ENCODE measurements around the gene CA7.

CA7 gene

DNA sequence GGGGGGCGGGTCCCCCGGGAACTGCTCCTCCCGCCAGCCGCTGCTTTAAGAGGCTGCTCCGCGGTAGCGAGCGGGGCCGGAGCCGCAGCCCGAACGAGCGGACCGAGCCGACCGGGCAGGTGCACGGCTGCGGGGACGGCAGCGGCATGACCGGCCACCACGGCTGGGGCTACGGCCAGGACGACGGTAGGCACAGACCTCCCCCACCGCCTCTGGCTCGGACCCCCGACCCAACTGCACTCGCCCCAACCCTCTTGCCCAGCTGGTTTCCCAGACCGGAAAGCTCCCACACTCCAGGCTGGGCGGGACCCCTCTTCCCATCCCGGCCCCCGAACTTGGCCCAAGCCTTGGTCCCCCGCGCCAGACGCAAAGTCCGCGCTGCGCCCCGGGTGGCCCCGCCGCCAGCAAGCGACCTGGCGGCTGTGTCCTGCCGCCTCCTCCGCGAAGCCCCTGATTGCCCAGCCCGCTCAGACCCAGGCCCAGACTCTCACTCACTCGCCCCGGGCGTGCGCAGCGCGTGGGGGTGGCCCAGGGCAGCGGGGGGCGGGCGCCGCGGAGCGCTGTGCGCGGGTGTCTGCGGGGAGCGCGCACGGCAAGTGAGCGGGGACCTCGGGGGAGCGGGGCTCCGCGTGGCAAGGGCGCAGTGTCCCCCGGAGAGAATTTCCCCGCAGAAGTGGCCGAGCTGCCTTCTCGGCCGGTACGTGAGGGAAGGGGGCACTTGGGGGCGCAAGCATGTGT, at the start of gene CA7:
TSS of gene CA7 (plus strand) at position 73 of the 738 bp plus-strand sequence. CDS start at position 147, 74 bp downstream.
- no peak for DNase-seq (ENCODE audit: low spot score)

DNA sequence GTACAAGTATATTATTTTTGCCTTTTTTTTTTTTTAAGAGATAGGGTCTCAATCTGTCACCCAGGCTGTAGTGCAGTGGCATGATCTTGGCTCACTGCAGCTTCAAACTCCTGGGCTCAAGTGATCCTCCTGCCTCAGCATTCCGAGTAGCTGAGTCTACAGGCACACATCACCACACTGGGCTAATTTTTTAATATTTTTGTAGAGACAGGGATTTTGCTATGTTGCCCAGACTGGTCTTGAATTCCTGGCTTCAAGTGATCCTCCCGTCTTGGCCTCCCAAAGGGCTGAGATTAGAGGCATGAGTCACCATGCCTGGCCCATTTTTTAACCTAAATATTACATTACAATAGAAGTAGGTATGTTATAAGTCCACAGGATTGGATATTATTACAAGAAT, 46.1 kb upstream of the CA7 start:
- DNase-seq (ENCODE audit: low spot score), result no peak

DNA sequence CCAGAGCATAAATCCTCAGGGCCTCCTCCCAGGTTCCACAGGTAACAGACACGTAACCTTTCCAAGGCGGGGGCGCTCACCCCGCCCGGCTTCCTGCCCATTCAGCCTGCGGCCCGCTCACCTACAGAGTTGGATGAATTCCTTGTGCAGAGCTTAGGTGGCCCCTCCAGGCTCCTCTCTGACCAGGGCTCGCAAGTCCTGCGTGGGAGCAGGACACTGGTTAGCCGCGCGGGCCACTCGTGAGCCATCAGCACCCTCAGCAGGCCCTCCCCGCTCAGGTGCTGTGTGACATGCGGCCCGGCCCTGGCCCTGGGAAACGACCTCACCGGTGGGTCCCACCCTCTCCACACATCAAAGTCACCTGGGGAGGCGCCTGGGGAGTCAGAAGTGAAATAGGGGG, 43.4 kb upstream of the CA7 start:
- no peak for DNase-seq (ENCODE audit: low spot score)

DNA sequence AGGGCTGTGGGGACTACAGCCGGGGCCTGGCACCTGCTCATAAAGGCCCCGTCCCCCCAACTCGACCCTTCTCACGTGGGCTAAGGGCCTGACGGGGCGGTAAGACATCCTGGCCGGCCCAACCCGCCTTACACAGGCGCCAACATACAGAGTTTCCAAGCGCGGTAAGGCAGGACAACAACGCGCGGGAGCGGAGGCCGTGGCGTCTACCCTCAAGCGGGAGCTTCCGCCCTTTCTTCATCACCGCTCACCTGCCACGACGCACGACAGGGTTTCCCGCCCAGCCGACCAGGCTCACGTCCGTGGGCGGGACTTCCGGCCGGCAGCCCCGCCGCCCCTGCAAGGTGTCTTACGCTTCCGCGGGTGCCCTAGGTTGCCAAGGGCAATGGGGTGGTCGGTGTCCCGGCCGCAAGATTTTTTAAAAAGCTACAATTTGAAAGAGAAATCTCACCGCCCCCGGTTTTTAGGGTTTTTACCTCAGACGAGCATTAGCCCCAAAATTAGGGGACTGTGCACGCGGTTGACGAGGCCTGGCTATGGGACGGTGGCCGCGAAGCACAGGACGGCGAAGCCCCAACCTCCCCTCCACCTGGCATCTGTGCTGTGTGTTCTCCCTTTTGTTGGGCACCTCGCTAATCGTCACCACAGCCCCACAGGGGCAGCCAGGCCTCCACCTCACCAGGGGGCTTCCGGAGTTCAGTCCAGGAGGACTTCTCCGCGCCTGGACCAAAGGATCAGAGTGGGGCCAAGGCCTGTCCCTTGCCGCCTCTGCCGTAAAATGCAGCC, 42.7 kb upstream of the CA7 start, which contains the start of gene TERB1:
TSS of gene TERB1 (minus strand) at position 265 of the 786 bp plus-strand sequence. CDS start 4,786 bp downstream, outside the sequence.
- no peak for DNase-seq (ENCODE audit: low spot score)

DNA sequence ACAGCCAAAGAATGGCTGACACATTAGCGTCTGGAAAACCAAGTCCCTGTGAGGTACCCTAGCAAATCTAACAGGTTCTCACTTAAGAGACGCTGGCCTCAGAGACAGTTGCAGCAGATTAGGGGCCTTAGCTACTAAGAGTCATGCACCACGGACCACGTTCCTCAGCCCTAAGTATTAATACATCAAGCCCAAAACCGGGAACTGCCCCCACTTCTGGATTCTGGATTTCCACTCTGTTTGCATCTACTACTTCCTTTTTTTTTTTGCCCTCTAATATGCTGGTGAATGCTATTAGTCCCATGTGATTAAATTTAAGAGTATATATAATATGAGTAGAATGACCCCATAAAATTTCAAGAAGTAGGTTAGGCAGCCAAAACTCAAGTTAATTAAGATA, 42.1 kb upstream of the CA7 start:
- no peak for DNase-seq (ENCODE audit: low spot score)

DNA sequence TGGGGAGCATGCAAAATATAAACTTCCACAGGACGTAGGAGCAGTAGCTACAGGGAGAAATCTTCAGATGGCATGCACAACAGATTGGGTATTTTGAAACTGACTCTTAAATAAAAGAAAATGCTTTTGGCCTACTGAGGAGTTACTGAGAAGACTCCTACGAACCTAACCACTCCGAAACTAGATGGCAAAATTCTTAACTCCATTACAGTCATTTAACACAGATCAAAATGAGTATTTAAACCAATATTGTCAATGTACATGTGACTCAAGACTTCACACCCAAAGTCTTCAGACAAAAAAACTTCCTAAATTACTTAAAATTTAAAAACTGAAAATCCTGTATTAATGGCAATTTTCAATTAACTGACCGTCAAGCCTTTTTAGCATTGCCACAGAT, 34.4 kb upstream of the CA7 start:
- no peak for DNase-seq (ENCODE audit: low spot score)

DNA sequence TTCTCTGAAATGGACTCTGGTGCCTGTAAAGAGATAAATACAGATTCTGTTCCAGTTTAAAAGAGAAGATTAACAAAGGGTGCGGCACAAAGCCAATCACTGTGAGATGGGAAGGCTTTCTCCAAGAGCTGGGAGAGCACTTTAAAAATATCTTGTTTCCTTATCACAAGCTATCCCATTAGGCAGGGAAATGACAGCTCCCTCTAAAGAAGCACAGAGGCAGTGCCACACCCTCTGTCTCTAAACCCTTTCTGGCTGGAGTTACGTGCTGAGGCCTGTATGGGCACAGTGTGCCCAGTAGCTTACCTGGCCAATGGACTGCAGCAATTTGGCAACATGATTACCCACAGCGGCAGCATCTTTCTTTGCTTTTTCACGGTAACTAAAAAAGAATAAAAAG, 33.8 kb upstream of the CA7 start:
- DNase-seq (ENCODE audit: low spot score), result no peak

DNA sequence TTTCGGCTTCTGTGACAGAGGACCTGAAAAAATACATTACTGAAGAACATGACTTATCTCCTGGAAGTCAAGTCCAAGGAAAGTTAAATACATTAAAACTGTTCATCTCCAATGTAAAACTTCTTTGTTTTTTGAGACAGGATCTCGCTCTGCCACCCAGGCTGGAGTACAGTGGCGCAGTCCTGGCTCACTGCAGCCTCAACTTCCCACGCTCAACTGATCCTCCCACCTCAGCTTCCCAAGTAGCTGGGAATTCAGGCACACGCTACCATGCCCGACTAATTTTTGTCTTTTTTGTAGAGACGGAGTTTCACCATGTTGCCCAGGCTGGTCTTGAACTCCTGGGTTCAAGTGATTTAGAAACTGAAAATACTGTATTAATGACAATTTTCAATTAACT, 33.2 kb upstream of the CA7 start:
- no peak for DNase-seq (ENCODE audit: low spot score)

DNA sequence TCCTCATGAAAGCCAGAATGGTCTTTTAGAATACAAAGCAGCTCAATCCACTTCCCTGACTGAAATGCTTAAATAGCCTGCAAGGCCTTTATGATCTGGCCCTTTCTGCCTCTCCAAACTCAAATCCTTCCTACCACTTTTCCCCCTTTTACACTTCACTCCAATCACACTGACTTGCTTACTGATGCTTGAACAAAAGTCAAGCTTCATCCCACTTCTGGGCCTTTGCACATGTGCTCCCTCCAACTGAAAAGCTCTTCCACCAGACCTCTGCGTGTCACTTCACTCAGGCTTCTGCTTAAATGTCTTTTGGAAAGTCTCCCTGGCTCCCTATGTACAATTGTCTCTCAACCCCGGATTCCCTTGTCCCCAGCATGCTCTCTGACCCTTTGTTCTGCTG, 29.5 kb upstream of the CA7 start:
- DNase-seq (ENCODE audit: low spot score), result no peak

DNA sequence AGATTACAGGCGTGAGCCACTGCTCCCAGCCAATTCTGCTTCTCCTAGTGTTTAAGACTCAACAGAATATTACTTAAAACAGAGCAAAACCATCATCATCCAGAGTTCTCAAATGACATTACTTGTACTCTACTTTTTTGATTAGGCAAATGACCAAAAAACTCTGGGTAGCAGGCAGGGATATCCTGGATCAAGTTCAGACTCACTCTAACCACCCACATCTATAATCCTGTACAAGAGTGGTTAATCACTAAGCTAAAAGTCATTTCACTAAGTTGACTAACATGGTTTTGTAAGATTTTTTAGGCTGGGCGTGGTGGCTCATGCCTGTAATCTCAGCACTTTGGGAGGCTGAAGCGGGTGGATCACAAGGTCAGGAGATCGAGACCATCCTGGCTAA, 20.2 kb upstream of the CA7 start:
- DNase-seq (ENCODE audit: low spot score), result no peak

DNA sequence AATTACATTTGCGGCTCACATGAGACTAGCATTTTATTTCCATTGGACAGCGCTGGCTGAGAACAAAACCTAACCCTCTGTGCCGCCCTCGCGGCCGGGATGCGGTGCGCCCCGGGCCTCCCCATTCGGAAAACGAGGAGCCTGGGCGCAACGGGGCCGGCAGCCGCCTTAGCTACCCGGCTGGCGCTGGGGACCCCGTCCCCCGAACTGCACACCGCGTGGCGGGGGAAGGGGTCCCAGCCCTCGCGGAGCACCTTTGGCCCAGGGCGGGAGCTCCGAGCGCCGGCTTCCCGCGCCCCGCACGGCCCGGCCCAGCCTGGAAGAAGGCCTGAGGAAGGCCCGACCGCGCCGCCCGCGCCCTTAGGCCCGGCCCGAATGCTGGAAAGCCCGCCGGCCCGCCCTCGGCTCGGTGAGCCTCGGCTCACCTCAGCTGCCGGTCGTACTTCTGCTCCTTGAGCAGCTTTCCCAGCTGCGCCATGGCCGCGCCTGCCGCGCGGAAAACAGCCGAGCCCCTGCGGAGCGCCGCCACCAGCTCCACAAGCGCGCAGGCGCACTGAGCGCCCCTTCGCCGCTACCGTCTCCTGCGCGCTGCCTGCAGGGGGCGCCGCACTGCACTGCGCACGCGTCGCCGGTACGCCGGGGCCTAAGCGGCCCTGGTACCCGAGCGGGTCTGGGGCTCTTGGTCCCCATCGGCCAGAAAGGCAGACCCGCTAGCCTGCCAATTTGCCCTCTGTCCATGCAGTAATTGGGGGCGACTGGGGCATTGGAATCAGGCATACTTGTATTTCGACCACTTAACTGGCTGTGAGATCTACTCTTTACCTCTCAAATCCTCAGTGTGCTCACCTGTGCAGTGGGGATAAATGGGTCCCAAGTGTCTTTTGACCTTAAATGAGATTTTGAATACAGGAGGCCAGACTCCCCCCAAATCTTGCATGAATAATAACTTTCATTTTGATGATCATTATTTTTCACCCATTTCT, 13.5 kb upstream of the CA7 start, which contains the start of gene NAE1:
TSS of gene NAE1 (minus strand) at position 555 of the 983 bp plus-strand sequence. CDS start at position 478, 77 bp downstream.
- DNase-seq (ENCODE audit: low spot score), result peak; percentile 95

DNA sequence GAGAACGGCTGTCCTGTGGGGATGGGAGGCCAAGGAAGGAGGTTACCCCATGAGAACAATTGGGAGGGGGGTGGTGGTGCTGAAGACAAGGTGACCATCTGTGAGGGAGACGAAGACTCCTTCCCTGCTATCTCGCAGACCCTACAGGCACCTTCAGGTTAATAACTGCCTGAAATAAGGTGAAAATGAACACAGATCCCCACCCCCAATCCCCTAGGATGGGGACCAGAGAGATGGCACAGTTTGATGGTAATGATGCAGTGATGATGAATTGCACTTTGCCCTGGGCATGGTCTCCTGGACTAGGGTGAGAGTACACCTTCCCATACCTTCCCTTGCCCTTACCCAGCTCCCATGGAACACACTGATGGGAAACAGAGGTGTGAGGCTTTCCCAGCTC, 12.0 kb upstream of the CA7 start:
- DNase-seq (ENCODE audit: low spot score), result no peak

DNA sequence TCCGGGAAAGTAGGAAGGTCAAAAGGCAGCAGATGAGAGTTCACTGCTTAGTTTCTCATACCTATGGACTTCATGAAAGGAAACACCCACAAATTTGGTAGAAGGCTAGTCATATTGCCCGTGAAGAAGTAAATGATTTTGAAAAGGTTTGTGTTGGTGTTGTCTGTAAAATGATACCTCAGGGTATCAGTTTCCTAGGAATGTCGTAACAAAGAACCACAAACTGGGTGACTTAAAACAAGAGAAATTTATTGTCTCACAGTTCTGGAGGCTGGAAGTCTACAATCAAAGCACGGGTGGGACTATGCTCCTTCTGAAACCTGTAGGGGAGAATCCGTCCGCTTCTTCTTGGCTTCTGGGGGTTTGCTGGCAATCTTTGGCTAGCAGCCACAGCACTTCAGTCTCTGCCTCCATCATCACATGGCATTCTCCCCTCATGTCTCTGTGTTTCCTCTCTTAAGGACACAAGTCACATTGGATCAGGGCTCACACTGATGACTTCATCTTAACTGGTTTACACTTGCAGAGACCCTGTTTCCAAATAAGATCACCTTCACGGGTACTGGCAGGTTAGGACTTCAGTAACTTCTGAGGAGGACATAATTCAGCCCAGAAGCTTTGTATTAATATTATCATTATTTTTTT, 11.4 kb upstream of the CA7 start:
- DNase-seq (ENCODE audit: low spot score), result no peak

DNA sequence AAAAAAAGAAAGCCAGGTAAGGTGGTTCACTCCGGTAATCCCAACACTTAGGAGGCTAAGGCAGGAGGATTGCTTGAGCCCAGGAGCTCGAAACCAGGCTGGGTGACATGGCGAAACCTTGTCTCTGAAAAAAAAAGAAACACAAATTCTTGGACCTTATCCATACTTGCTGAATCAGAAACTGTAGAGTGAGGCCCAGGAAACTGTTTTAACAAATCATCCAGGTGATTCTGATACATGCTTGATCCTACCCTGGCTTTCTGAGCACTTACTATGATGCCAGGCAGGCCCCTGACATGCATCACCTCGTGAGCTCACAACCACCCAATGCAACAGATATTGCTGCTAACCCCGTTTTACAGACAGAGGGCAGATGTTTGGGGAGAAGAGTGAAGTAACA, 9.5 kb upstream of the CA7 start:
- no peak for DNase-seq (ENCODE audit: low spot score)

DNA sequence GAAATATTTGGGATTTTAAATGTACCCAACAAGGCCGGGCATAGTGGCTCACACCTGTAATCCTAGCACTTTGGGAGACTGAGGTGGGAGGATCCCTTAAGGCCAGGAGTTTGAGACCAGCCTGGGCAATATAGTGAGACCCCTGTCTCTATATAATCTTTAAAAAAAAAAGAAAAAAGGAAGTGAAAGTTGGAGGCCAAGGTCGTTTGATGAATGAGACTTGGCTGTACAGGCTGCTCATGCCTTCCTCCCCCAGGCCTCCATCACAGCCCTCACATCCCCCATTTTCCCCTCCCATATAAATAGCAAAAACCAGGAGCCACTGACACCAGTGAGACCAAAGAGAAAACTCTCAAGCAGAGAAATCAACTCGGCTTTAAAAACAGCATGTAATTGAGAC, 3.3 kb upstream of the CA7 start:
- DNase-seq (ENCODE audit: low spot score), result no peak

DNA sequence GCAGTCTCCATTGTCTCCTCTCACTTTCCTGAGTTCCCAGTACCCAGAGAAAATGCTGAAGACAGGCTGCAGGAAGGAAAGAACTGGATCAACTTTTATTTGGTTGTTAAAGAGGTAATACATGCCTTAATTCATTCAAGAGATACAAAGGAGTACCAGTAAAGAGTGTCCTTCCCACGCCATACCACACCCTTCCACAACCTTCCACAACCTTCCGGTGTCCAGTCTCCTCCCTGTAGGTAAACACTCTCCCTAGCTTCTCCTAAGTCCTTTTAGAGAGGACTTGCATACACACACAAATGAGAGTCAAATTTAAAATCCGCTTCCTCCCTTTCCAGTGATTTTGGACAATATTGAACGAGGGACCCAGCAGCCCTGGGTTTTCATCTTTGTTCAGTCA, 2.8 kb upstream of the CA7 start:
- DNase-seq (ENCODE audit: low spot score), result no peak

DNA sequence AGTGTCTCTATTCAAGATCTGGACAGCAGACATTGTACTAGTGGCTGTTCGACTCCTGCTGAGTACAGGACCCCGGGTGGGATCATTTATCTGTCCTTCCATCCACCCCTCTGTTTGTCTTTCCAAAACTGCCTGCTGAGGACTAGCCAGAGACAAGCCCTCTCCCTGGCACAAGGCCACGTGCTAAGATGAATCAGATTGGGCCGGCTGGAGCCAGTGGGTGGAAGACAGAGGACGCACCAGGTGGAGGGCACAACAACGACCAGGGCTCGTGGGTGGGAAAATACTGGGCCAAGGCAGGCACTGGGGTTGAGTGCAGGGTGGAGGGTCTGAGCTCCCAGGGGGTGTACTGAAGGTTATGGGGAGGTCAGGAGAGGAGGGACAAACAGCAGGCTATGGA, 1.4 kb upstream of the CA7 start:
- DNase-seq (ENCODE audit: low spot score), result no peak

DNA sequence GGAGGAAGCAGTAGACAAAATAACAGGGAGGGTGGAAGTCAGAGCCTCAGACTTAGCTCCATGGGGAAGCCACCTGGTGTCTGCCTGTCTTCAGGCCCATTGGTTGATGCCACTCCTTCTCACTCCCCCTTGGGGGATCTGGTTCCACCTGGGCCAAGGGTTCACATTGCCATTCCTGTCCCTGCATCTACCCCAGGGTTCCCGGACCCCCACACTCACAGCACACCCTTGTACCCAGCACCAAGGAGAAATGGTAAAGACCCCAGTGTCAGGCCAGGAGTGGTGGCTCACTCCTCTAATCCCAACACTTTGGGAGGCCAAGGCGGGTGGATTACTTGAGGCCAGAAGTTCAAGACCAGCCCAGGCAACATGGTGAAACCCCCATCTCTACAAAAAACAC, 1.0 kb upstream of the CA7 start:
- DNase-seq (ENCODE audit: low spot score), result no peak

DNA sequence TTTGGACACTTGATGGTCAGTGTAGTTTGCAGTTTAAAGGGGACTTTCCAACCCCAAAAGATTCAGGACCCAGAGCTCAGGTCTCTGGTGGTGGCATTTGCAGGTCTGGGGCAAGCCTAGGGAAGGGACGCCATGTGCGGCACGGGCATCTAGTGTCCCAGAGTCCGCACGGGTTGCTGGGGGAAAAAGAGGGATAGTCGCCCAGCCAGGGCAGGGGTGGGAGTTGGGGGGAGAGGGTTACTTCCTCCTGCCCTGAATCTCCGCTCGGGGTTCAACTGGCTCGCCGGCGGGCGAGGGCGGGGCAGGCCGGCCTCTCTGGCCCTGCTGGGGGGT, 239 bp upstream of the CA7 start:
- DNase-seq (ENCODE audit: low spot score), result no peak

DNA sequence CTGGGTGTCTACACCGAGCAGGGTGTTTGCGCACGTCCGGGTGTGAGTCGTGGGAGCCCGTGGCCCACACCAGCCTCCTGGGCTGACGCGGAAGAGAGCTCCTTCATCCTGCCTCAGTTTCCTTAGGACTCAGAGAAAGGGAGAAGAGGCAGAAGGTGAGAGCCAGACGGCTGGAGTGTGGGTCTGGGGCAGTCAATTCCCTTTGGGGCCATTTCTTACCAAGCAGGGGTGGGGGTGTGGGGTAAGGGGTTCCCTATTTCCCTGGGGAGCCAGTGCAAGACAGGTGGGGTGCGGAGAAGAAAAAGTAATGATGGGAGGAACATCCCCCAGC, 831 bp downstream of the CA7 start:
- DNase-seq (ENCODE audit: low spot score), result no peak

DNA sequence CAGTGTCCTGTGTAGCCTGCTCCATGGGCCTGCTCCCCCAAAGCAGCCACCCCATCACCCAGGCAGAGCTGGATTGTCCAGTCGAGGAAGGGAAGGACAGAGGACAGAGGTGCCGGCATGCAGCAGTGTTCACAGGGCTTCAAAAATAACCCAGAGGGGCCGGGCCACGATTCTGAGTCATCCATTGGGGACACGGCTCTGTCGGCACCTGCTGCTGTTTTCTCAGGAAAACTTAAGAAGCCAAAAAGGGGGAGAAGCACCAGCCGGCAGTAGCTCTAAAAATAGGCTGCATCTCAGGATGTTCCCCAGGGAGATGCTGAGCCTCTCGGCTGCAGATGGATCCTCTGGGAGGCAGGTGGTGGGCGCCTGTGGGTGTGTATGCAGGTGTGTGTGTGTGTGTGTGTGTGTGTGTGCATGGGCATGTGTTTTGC, 1.6 kb downstream of the CA7 start:
- DNase-seq (ENCODE audit: low spot score), result peak; percentile 63

DNA sequence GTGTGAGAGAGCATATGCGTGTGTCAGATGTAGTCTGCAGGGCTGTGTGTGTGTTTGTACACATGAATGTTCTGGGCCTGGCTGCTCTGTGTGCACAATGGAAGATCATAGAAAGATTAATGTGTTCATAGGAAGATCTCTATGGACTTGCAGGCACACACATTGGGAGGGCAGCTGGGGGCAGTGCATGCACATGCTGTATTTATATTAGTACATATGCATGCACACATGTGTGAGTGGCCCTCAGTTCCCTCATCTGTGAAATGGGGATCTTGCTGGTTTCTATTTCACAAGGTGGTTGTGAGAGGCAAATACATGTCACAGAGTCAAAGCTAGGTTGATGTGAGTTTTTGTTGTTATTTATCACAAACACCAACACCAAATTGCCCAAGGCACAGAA, 2.1 kb downstream of the CA7 start:
- DNase-seq (ENCODE audit: low spot score), result no peak

All from hepatic stellate cell (primary cell).